ENCODE results near the gene GAB2.

DNA sequence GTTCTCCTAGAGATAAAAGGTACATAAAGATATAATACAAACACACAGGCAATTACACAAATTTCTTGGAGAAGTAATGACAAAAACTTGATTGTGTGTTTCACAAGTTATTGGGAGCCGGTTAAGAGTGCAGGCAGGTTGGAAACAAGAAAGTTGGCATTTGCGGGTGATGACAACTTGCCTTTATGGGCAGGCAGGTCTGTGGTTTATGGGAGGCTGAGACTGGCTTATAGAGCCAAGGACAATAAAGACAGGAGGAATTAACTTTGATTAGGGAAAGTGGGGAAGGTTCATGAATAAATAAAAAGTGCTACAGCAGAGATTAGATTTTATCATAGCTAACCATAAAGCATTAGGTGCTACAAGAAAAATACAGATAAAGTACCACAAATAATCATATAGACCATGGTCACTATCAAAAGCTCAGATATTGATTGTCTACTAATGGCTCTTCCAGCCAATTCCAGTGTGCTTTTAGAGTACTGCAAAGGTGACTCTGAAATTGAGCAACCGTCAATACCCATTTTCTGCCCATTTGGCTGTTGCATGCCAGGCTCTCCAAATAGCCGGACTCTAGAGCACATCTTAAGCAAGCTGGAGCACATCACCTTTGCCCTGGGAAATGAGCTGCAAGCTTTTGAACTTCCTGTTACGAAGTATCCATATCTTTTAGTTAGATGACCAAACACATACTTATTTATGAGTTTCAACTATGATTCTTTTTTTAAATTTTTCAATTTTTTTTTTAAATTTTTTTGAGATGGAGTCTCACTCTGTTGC, 33.9 kb upstream of the GAB2 start:
- TF ChIP-seq, protein P1, sequence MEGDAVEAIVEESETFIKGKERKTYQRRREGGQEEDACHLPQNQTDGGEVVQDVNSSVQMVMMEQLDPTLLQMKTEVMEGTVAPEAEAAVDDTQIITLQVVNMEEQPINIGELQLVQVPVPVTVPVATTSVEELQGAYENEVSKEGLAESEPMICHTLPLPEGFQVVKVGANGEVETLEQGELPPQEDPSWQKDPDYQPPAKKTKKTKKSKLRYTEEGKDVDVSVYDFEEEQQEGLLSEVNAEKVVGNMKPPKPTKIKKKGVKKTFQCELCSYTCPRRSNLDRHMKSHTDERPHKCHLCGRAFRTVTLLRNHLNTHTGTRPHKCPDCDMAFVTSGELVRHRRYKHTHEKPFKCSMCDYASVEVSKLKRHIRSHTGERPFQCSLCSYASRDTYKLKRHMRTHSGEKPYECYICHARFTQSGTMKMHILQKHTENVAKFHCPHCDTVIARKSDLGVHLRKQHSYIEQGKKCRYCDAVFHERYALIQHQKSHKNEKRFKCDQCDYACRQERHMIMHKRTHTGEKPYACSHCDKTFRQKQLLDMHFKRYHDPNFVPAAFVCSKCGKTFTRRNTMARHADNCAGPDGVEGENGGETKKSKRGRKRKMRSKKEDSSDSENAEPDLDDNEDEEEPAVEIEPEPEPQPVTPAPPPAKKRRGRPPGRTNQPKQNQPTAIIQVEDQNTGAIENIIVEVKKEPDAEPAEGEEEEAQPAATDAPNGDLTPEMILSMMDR (IDR thresholded peaks at IDR 0.05), result no peak
- TF ChIP-seq POLR2A (IDR thresholded peaks at IDR 0.05), result no peak
